Measurements from ENCODE around the gene PSMD2.
A peak's percentile ranks its signal among the peaks of the same experiment; 100 is the strongest.
"Not testable (repeated sequence)": the region's sequence is repeated elsewhere in the genome, so short reads cannot be mapped to it uniquely, and the experiment has no call there.

Gene PSMD2

DNA sequence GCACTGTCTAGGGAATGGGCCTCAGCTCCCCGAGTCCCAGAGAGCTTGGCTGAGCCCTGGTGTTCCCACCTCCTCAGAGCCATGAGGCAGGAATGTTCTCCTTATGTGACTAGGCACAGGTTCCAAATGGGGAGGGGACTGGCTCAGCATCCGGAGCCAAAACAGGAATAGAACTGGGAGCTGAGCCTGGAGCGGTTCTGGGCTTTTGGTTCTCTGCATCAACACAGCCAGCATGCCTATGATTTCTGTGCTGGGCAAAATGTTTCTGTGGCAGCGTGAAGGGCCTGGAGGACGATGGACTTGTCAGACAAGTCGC, 38.3 kb downstream of the PSMD2 start, which contains the start of gene FAM131A:
Gene FAM131A, plus strand, starts transcription at position 202 of the 316 bp plus-strand sequence. Its CDS starts 31 bp downstream, at position 233.
- TF ChIP-seq, protein P1, sequence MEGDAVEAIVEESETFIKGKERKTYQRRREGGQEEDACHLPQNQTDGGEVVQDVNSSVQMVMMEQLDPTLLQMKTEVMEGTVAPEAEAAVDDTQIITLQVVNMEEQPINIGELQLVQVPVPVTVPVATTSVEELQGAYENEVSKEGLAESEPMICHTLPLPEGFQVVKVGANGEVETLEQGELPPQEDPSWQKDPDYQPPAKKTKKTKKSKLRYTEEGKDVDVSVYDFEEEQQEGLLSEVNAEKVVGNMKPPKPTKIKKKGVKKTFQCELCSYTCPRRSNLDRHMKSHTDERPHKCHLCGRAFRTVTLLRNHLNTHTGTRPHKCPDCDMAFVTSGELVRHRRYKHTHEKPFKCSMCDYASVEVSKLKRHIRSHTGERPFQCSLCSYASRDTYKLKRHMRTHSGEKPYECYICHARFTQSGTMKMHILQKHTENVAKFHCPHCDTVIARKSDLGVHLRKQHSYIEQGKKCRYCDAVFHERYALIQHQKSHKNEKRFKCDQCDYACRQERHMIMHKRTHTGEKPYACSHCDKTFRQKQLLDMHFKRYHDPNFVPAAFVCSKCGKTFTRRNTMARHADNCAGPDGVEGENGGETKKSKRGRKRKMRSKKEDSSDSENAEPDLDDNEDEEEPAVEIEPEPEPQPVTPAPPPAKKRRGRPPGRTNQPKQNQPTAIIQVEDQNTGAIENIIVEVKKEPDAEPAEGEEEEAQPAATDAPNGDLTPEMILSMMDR (IDR thresholded peaks at IDR 0.05; ENCODE audit: low read depth, low read length), result no peak
- peak in 1 of 2 donors; percentile 79 for DNase-seq (ENCODE audit: low read depth in 2 of 2)
- peak within 1 kb of the TSS; percentile 60 to 69 for H3K4me3 ChIP-seq (replicated peaks in 1 of 2; ENCODE audit: low read depth in 2 of 2, low read length in 2 of 2)

DNA sequence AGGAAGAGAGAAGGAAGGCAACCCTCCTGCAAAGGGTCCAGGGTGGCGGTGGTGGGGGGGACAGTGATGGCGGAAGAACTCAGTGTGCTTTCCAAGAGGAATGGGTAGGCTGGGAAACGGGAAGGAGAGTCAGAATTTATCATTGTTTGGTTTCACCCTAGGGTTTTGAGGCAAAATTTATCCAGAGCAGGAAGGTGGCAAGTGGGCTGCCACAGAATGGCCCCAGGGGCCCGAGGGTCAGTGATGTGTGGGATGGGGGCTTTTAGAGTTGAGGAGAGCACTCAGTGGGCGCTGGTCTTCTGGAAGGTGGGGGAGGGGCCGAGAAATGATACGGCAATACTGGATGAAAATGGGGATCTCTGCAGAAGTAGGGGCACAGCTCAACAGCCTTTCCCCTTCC, 38.9 kb downstream of the PSMD2 start:
- DNase-seq (ENCODE audit: low read depth in 2 of 2), result no peak
- H3K4me3 ChIP-seq (replicated peaks in 1 of 2; ENCODE audit: low read depth in 2 of 2, low read length in 2 of 2), result peak overlapping the region; percentile 13 to 69
- TF ChIP-seq, protein P1 (IDR thresholded peaks at IDR 0.05; ENCODE audit: low read depth, low read length), result no peak

DNA sequence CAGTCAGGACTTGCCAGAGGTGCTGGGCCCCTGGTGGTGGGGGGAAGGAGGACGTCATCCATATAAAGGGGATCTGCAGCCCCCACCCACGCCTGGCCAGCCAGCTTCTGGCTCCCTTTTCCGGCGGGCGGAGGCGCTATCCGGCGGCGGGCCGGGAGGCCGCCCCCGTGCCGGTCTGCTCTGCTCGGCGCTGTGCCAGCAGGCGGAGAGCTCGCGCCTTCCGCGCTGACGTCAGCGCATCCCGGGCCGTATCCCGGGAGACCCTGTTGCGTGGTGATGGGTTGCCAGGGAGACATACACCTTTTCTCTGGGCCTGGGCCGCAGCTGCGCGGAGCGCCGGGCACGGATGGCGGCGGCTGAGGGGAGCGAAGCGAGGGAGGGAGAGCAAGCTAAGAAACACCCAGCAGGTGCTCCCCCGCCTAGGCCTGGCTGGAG, 39.5 kb downstream of the PSMD2 start:
- TF ChIP-seq, protein P1 (IDR thresholded peaks at IDR 0.05; ENCODE audit: low read depth, low read length), result peak; percentile 23
- H3K4me3 ChIP-seq (replicated peaks in 1 of 2; ENCODE audit: low read depth in 2 of 2, low read length in 2 of 2), result peak overlapping the region; percentile 30 to 49
- peak; percentile 91 to 93 for DNase-seq (ENCODE audit: low read depth in 2 of 2)

DNA sequence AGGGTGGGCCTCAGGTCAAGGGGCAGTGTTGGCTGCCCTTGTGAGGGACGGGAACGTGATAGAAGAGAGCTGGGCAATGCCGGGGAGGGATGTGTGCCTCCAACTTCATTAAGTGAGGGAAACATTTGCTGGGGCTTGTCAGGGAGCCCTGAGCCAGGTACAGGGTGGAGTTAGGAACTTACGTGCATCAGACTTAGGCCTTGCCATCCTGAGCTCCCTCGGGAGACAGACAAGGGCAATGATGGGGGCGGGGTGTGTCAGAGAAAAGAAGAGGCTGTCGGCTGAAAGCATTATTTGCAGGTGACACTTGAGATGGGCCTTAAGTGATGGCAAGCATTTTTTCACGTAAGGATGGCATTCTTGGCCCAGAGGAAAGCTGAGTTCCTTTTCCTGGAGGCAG, 40.0 kb downstream of the PSMD2 start:
- TF ChIP-seq, protein P1 (IDR thresholded peaks at IDR 0.05; ENCODE audit: low read depth, low read length), result no peak
- no peak for DNase-seq (ENCODE audit: low read depth in 2 of 2)
- peak overlapping the region; percentile 30 to 49 for H3K4me3 ChIP-seq (replicated peaks in 1 of 2; ENCODE audit: low read depth in 2 of 2, low read length in 2 of 2)

DNA sequence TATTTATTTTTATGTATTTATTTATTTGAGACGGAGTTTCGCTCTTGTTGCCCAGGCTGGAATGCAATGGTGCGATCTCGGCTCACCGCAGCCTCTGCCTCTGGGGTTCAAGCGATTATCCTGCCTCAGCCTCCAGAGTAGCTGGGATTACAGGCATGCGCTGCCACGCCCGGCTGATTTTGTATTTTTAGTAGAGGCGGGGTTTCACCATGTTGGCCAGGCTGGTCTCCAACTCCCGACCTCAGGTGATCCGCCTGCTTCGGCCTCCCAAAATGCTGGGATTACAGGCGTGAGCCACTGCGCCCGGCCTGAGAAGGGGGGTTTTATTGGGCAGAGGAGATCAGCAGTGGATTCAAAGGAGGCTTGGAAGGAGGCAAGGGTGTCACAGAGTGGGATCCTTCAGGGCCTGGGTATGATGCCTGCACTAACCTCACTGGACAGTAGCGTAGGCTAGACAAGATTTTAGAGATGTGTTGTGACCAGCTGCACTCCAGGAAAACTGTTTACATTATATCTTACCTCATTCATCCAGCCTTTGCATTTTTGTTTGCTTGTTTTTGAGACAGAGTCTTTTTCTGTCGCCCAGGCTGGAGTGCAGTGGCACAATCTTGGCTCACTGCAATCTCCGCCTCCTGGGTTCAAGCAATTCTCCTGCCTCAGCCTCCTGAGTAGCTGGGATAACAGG, 40.6 kb downstream of the PSMD2 start:
- H3K4me3 ChIP-seq (replicated peaks in 1 of 2; ENCODE audit: low read depth in 2 of 2, low read length in 2 of 2); DNase-seq (ENCODE audit: low read depth in 2 of 2): not testable (repeated sequence)

DNA sequence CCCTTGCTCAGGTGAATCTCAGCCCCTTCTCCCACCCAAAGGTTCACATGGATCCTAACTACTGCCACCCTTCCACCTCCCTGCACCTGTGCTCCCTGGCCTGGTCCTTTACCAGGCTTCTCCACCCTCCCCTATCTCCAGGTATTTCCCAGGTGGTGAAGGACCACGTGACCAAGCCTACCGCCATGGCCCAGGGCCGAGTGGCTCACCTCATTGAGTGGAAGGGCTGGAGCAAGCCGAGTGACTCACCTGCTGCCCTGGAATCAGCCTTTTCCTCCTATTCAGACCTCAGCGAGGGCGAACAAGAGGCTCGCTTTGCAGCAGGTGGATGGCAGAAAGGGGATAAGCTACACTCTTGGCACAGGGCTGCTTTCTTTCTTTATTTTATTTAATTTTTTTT, 42.9 kb downstream of the PSMD2 start:
- TF ChIP-seq, protein P1 (IDR thresholded peaks at IDR 0.05; ENCODE audit: low read depth, low read length), result no peak
- no peak for DNase-seq (ENCODE audit: low read depth in 2 of 2)

DNA sequence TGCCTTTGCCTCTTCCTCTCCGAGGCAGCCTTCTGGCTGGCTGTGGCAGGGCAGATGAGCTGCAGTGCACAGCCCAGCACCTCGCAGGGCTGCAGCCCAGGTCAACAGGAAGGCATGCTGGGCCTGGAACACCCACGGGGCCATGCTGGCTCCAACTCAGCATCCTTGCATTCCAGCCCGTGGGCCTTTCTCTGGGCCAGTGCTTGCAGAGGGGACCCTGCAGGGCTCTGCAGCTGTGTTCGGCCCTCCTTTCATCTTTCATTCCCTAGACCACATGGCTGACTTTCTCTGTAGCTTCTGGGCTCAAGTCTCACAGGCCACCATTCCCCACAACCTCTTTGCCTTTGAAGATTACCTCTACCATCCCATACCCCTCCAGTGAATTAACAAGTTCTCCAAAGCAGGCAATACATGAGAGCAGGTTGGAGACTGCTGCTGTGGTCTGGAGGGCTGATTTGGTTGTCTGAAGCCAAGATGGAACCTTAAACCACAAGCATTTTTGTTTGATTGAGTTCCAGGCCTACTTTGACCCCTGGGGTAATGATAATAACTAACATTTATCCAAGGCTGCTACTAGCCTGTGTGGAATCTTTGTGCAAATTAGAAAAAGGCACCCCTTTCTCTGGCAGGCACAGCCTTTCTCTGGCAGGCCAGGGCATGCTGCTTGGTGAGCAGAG, 44.3 kb downstream of the PSMD2 start:
- TF ChIP-seq, protein P1 (IDR thresholded peaks at IDR 0.05; ENCODE audit: low read depth, low read length), result no peak
- no peak overlapping the region for H3K4me3 ChIP-seq (replicated peaks in 1 of 2; ENCODE audit: low read depth in 2 of 2, low read length in 2 of 2)
- no peak for DNase-seq (ENCODE audit: low read depth in 2 of 2)

More for the DNA sequence above, 42.9 kb downstream of the PSMD2 start:
- H3K4me3 ChIP-seq (replicated peaks in 1 of 2; ENCODE audit: low read depth in 2 of 2, low read length in 2 of 2), result no peak overlapping the region

Measured in cardiac fibroblast (primary cell).